ENCODE measurements around the gene ABCC1. TPM values are rescaled to one million over a fixed set of nuclear protein-coding genes. Genes with fewer than 3 reads are reported as not detected.

Gene ABCC1
- total and polyA plus RNA-seq, 2 of the 8 experiments (the other 6 are each of a cell fraction or from before 2014, with no cell fraction given), result 42.6 to 66.8 TPM

DNA sequence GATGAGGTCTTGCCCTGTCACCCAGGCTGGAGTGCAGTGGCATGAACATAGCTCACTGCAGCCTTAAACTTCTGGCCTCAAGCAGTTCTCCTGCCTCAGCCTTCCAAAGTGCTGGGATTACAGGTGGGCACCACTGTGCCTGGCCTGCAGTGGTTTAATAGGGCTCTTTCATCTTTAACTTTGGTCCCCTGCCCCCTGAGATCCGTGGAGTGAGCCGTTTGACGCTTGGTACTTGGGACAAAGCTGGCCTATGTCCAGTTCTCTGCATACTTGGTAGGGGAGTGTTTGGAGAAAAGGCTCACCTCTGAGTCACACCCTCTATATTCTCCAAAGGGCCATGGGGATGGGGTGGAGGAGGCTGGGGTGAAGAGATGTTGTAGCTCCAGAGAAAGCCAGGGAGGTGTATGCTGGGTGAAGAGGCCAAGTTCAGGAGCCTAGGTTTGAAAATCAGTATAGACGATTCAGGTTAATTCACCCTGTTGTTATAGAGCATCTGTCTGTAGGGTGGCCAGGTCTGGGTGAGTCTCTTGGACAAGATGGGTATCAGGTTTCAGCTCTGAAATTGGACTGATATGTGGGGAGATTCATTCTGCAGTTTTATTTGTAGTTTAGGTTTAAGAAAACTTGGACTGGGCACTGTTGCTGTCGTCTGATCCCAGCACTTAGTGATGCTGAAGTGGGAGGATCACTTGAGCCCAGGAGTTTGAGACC is 17.6 kb downstream of the ABCC1 start:
- H3K18ac ChIP-seq (ENCODE audit: extremely low read depth, low read length), result no peak overlapping the region
- no peak overlapping the region for H3K9ac ChIP-seq (replicated peaks in 1 of 4; ENCODE audit: extremely low read depth in 1 of 4, low read depth in 3 of 4, low read length in 3 of 4)
- TF ChIP-seq TBP (IDR thresholded peaks at IDR 0.05; ENCODE audit: low read depth, low read length) (no peak), SIRT6 (IDR thresholded peaks at IDR 0.05; ENCODE audit: low read length) (no peak), SP2 (IDR thresholded peaks at IDR 0.05; ENCODE audit: low read length) (no peak), YY1 (IDR thresholded peaks at IDR 0.05; ENCODE audit: low read depth, low read length) (no peak), SP4 (IDR thresholded peaks at IDR 0.05; ENCODE audit: low read length) (no peak), CBX5 (IDR thresholded peaks at IDR 0.05; ENCODE audit: low read depth, low read length) (no peak), TAF7 (optimal IDR thresholded peaks at IDR 0.05; ENCODE audit: borderline replicate concordance, low read depth, low read length) (no peak)
- no peak overlapping the region; the same call in 1 of the 2 replicates for H2BK5ac ChIP-seq (ENCODE audit: low read depth, low read length)
- peaks cover 2 to 75% of the 10 kb centered on the region in 2 experiments for H3K79me2 ChIP-seq (ENCODE audit: control insufficient read depth in 1 of 2, insufficient read depth in 2 of 2, low read length in 2 of 2)
- peaks cover 5% of the 10 kb centered on the region for H3K23me2 ChIP-seq (ENCODE audit: low read depth, low read length)
- H3K4me1 ChIP-seq (replicated peaks in 1 of 4; ENCODE audit: control insufficient read depth in 3 of 4, insufficient read depth in 4 of 4, low read length in 3 of 4), result peaks cover 5 to 22% (median 18%) of the 10 kb centered on the region in 4 experiments; a peak in 5 of 7 replicates
- POLR2A ChIA-PET (ENCODE audit: partially characterized antibody), result interaction anchor here (0.8 to 1.1 kb wide), 3 partner anchors 10 to 18 kb away, joined by 3 to 5 read pairs (median 3); no protein-coding TSS in a partner anchor
- no peak overlapping the region for H3K56ac ChIP-seq (replicated peaks; ENCODE audit: insufficient read length, low read depth, low read length)
- H3K27ac ChIP-seq (ENCODE audit: low read depth, low read length), result no peak overlapping the region
- no peak overlapping the region for H3K4ac ChIP-seq (replicated peaks; ENCODE audit: insufficient read length, low read depth, low read length)
- WGBS, 2 experiments (ENCODE audit: extremely low coverage in 1 of 2, insufficient coverage in 1 of 2, insufficient read length in 1 of 2, insufficient replicate concordance in 2 of 2, low coverage in 1 of 2, low lambda C conversion rate in 2 of 2, missing lambda C conversion rate in 1 of 2), result 73% methylated on average over 5 of the region's 5 CpGs; no CpG with 5 or more reads in 1 of the 2 experiments
- no peak overlapping the region for H3K23ac ChIP-seq (ENCODE audit: insufficient read length)
- H2BK15ac ChIP-seq (ENCODE audit: low read length), result no peak overlapping the region
- H3K79me1 ChIP-seq (ENCODE audit: low read depth, low read length), result peaks cover 6% of the 10 kb centered on the region
- H2BK120ac ChIP-seq (replicated peaks; ENCODE audit: low read depth, low read length), result no peak overlapping the region
- no peak overlapping the region for H3K14ac ChIP-seq (ENCODE audit: insufficient read length)
- H2AFZ ChIP-seq (ENCODE audit: low read length), result no peak overlapping the region
- H3K4me2 ChIP-seq (ENCODE audit: insufficient read depth in 1 of 2, low read depth in 2 of 2, low read length in 2 of 2), result no peak overlapping the region
- FAIRE-seq (no peak), DNase-seq (ENCODE audit: low read depth in 1 of 2, low spot score in 2 of 2) (no peak)
- CTCF ChIA-PET (ENCODE audit: partially characterized antibody), result interaction anchor here (0.6 to 1.6 kb wide), 7 partner anchors 25 to 1962 kb away, joined by 3 to 8 read pairs (median 3); no protein-coding TSS in a partner anchor
- H3K9me3 ChIP-seq (ENCODE audit: insufficient read depth in 2 of 2, low read depth in 1 of 2, low read length in 1 of 2), result peaks cover 3 to 7% of the 10 kb centered on the region in 2 experiments; a peak in 3 of 4 replicates
- no peak overlapping the region for H3K4me3 ChIP-seq (ENCODE audit: extremely low read depth in 1 of 4, insufficient read depth in 2 of 4, low read depth in 3 of 4, low read length in 4 of 4)
- no peaks in the 10 kb centered on the region for H3K27me3 ChIP-seq (replicated peaks in 1 of 4; ENCODE audit: control insufficient read depth in 3 of 4, extremely low read depth in 1 of 4, insufficient read depth in 3 of 4, low read length in 3 of 4)
- no peak overlapping the region for H2AK5ac ChIP-seq (ENCODE audit: low read depth, low read length)
- no peak overlapping the region for H4K8ac ChIP-seq (ENCODE audit: extremely low read depth, insufficient read depth, low read length)
- H4K91ac ChIP-seq (replicated peaks; ENCODE audit: insufficient read length, low read length), result no peak overlapping the region
- H4K20me1 ChIP-seq (replicated peaks in 1 of 2; ENCODE audit: control insufficient read depth in 1 of 2, insufficient read depth in 2 of 2, low read length in 2 of 2), result no peaks in the 10 kb centered on the region
- peaks cover 0 to 4% (median 3%) of the 10 kb centered on the region in 4 experiments; a peak in 2 of 8 replicates for H3K36me3 ChIP-seq (ENCODE audit: control insufficient read depth in 2 of 4, insufficient read depth in 4 of 4, low read length in 3 of 4)
- peak overlapping the region; percentile 72; the same call in 1 of the 2 replicates for H2BK20ac ChIP-seq (ENCODE audit: low read length)
- H2BK12ac ChIP-seq (ENCODE audit: low read depth, low read length), result no peak overlapping the region
- H4K5ac ChIP-seq (ENCODE audit: insufficient read length, low read depth, low read length), result no peak overlapping the region
